Mammary epithelial cell (primary cell): ENCODE results near the gene PTPRR.

Experiments used
- CTCF ChIP-seq, 2 donors: IDR thresholded peaks in 1 of 2; conservative IDR thresholded peaks in 1 of 2; 2 replicates each; pipeline ENCODE4 v1.5.1; 2011 to 2012; ENCODE audit warnings: inconsistent platforms in 2 of 2, low read length in 2 of 2, mild to moderate bottlenecking in 2 of 2, control low read depth in 1 of 2, low read depth in 1 of 2; ENCODE audit not compliant: insufficient read depth in 1 of 2; ENCODE audit errors: extremely low read depth in 1 of 2
- EZH2 ChIP-seq: IDR thresholded peaks from 2 replicates; pipeline ENCODE4 v1.6.1; 2012; ENCODE audit warnings: low read length, inconsistent platforms, borderline replicate concordance

- no peak for TF ChIP-seq CTCF (conservative IDR thresholded peaks at IDR 0.05 in 1 of 2, IDR thresholded peaks at IDR 0.05 in 1 of 2; ENCODE audit: extremely low read depth in 1 of 2, insufficient read depth in 1 of 2, low read depth in 1 of 2, low read length in 2 of 2)
- no peak for TF ChIP-seq EZH2
Measured at GRCh38 chr12:70908978-70909377, 11.6 kb downstream of the PTPRR start.
